ENCODE data around the gene CSN1S1. TPM values are rescaled to one million over a fixed set of nuclear protein-coding genes. Genes with fewer than 3 reads are reported as not detected.

Gene CSN1S1
- total and polyA plus RNA-seq, 2 of the 13 experiments (the other 11 are each of a cell fraction or from before 2014, with no cell fraction given), result not detected

DNA sequence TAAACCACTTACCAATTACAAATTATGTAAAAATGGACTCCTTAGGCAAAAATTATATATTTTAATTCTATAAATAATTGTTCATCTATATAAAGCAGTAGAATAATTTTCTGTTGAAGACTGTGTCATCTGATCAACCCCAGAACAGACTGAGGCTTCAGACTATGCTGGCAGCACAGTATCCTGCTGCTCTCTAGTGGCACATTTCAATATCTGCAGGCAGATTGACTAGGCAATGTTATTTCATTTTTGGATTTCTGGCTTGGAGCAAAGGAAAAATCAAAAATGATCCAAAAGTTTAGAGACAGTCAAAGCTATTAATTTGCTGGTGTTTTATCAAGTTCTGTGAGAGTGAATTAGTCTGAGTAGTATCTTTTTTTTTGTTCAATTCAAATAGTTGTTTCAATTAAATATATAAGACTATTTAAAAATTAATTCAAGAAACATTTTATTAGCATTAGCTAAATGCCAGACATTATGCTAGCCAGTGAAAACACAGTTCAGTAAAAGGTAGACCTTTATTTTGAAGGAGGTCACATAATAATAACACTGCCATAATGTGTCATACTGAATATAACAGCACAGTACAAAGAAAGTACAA lies 49.6 kb upstream of the CSN1S1 start (continued):
- no peak for TF ChIP-seq KDM5B (CRISPR knock-in tag; IDR thresholded peaks at IDR 0.05; ENCODE audit: borderline replicate concordance)
- no peak for TF ChIP-seq ZBTB21 (CRISPR knock-in tag; IDR thresholded peaks at IDR 0.05)
- TF ChIP-seq ZNF629 (CRISPR knock-in tag; conservative IDR thresholded peaks at IDR 0.05), result no peak
- TF ChIP-seq HOXA5 (CRISPR knock-in tag; IDR thresholded peaks at IDR 0.05), result no peak
- TF ChIP-seq RELA (CRISPR knock-in tag; IDR thresholded peaks at IDR 0.05), result no peak
- TF ChIP-seq SIX1 (CRISPR knock-in tag; IDR thresholded peaks at IDR 0.05; ENCODE audit: borderline replicate concordance), result 0 out of 2 replicates have a peak, but pooled peaks have one; percentile 17
- no peak for TF ChIP-seq THRA (CRISPR knock-in tag; IDR thresholded peaks at IDR 0.05; ENCODE audit: borderline replicate concordance)
- TF ChIP-seq MEIS2 (CRISPR knock-in tag; IDR thresholded peaks at IDR 0.05), result no peak
- TF ChIP-seq ZC3H13 (CRISPR knock-in tag; IDR thresholded peaks at IDR 0.05), result no peak
- no peak for TF ChIP-seq ZNF572 (CRISPR knock-in tag; IDR thresholded peaks at IDR 0.05)
- no peak for TF ChIP-seq ZNF232 (CRISPR knock-in tag; IDR thresholded peaks at IDR 0.05; ENCODE audit: borderline replicate concordance)
- TF ChIP-seq ELF4 (CRISPR knock-in tag; IDR thresholded peaks at IDR 0.05; ENCODE audit: borderline replicate concordance), result no peak
- no peak for TF ChIP-seq MEF2D (CRISPR knock-in tag; IDR thresholded peaks at IDR 0.05)
- TF ChIP-seq TMF1 (CRISPR knock-in tag; IDR thresholded peaks at IDR 0.05; ENCODE audit: low read depth), result no peak
- TF ChIP-seq, protein P1, sequence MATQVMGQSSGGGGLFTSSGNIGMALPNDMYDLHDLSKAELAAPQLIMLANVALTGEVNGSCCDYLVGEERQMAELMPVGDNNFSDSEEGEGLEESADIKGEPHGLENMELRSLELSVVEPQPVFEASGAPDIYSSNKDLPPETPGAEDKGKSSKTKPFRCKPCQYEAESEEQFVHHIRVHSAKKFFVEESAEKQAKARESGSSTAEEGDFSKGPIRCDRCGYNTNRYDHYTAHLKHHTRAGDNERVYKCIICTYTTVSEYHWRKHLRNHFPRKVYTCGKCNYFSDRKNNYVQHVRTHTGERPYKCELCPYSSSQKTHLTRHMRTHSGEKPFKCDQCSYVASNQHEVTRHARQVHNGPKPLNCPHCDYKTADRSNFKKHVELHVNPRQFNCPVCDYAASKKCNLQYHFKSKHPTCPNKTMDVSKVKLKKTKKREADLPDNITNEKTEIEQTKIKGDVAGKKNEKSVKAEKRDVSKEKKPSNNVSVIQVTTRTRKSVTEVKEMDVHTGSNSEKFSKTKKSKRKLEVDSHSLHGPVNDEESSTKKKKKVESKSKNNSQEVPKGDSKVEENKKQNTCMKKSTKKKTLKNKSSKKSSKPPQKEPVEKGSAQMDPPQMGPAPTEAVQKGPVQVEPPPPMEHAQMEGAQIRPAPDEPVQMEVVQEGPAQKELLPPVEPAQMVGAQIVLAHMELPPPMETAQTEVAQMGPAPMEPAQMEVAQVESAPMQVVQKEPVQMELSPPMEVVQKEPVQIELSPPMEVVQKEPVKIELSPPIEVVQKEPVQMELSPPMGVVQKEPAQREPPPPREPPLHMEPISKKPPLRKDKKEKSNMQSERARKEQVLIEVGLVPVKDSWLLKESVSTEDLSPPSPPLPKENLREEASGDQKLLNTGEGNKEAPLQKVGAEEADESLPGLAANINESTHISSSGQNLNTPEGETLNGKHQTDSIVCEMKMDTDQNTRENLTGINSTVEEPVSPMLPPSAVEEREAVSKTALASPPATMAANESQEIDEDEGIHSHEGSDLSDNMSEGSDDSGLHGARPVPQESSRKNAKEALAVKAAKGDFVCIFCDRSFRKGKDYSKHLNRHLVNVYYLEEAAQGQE (IDR thresholded peaks at IDR 0.05; ENCODE audit: borderline replicate concordance in 1 of 2, low read depth in 1 of 2, low read length in 2 of 2), result no peak
- peak; percentile 53; the same call in 1 of the 2 replicates for TF ChIP-seq MIXL1 (CRISPR knock-in tag; IDR thresholded peaks at IDR 0.05)
- no peak for TF ChIP-seq PITX1 (CRISPR knock-in tag; IDR thresholded peaks at IDR 0.05)
- no peak for TF ChIP-seq UBTF (CRISPR knock-in tag; IDR thresholded peaks at IDR 0.05)
- TF ChIP-seq, protein P2, sequence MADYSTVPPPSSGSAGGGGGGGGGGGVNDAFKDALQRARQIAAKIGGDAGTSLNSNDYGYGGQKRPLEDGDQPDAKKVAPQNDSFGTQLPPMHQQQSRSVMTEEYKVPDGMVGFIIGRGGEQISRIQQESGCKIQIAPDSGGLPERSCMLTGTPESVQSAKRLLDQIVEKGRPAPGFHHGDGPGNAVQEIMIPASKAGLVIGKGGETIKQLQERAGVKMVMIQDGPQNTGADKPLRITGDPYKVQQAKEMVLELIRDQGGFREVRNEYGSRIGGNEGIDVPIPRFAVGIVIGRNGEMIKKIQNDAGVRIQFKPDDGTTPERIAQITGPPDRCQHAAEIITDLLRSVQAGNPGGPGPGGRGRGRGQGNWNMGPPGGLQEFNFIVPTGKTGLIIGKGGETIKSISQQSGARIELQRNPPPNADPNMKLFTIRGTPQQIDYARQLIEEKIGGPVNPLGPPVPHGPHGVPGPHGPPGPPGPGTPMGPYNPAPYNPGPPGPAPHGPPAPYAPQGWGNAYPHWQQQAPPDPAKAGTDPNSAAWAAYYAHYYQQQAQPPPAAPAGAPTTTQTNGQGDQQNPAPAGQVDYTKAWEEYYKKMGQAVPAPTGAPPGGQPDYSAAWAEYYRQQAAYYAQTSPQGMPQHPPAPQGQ (CRISPR knock-in tag; IDR thresholded peaks at IDR 0.05; ENCODE audit: borderline replicate concordance), result no peak
- TF ChIP-seq ZMYM4 (CRISPR knock-in tag; IDR thresholded peaks at IDR 0.05), result peak; percentile 60; the same call in 1 of the 2 replicates

All from HepG2 (cell line).